Left lung (tissue), 10 donors: Measurements from ENCODE around the gene CFTR. TPM values are rescaled to one million over a fixed set of nuclear protein-coding genes. Genes with fewer than 3 reads are reported as not detected.

Source experiments
- ATAC-seq: fragments of 200-7000 bp; cut with Tn5 transposase; one replicate; pipeline ENCODE4 v1.9.1; 2020; ENCODE audit warnings: moderate library complexity
- DNase-seq, 4 donors: peaks; one replicate each; pipeline ENCODE4 v3.0.0-alpha.2; 2013 to 2020
- H3K27ac ChIP-seq, 2 donors: fragments of 200-600 bp; sonication (generic) in 1 of 2; one replicate each; pipeline versions ENCODE4 v1.5.0 to v1.8.0; 2020 to 2021
- H3K27me3 ChIP-seq, 2 donors: fragments of 200-600 bp; sonication (generic) in 1 of 2; one replicate each; pipeline versions ENCODE4 v1.5.0 to v1.8.0; 2020 to 2021
- H3K36me3 ChIP-seq, 2 donors: fragments of 200-600 bp; sonication (generic) in 1 of 2; one replicate each; pipeline versions ENCODE4 v1.5.0 to v1.8.0; 2020 to 2021
- H3K4me1 ChIP-seq, 2 donors: fragments of 200-600 bp; one replicate each; pipeline ENCODE4 v1.8.0; 2021
- H3K4me3 ChIP-seq, 2 donors: fragments of 200-600 bp; sonication (generic) in 1 of 2; one replicate each; pipeline versions ENCODE4 v1.5.0 to v1.8.0; 2020 to 2021; ENCODE audit warnings: mild to moderate bottlenecking in 1 of 2
- H3K9me3 ChIP-seq, 2 donors: fragments of 200-600 bp; sonication (generic) in 1 of 2; one replicate each; pipeline versions ENCODE4 v1.5.0 to v1.8.0; 2020 to 2021
- CTCF ChIP-seq, 2 donors: fragments of 200-600 bp; sonication (generic) in 1 of 2; IDR thresholded peaks; one replicate each; pipeline versions ENCODE4 v1.5.0 to v1.8.0; 2021; ENCODE audit warnings: antibody characterized with exemption in 2 of 2
- intact Hi-C, 2 donors: fragments of 100-400 bp; cut with DNase I; formaldehyde crosslinking; loops; one replicate each; pipeline versions ENCODE4 v1.11.2 to v1.14.2; 2022
- polyA plus RNA-seq, 6 donors: library from polyadenylated mRNA; unstranded; fragments of 120-200 nt; gene quantifications; one replicate each; pipeline ENCODE4 v1.2.1, GENCODE V29; 2013; ENCODE audit not compliant: insufficient read length in 6 of 6
- total RNA-seq, 2 donors: library from RNA; stranded (reverse); fragmentation: NEBNext Ultra II Directional; extraction: Animal tissue kit (Norgen Biotek cat#: 25700); gene quantifications; one replicate each; pipeline ENCODE4 v1.2.1, GENCODE V29; 2021
- donor health status: DM: no; HTN: yes; CAD: no.
- donor health status: DM: no; HTN: no; CAD: no.

Gene CFTR
- total and polyA plus RNA-seq, 8 donors: 15.4 to 40.6 (median 31.2) TPM

GRCh38 chr7:117716707-117717299, 237.0 kb downstream of the CFTR start:
- TF ChIP-seq CTCF (IDR thresholded peaks at IDR 0.05): no peak
- H3K9me3 ChIP-seq: no peaks in the 10 kb centered on the region
- H3K27ac ChIP-seq: no peak overlapping the region
- DNase-seq (no peak), ATAC-seq (no peak)
- no peaks in the 10 kb centered on the region for H3K4me1 ChIP-seq
- no peak overlapping the region for H3K4me3 ChIP-seq
- H3K27me3 ChIP-seq: no peaks in the 10 kb centered on the region
- intact Hi-C loops: no loop called here
- H3K36me3 ChIP-seq: no peaks in the 10 kb centered on the region

GRCh38 chr7:117717357-117717756, 237.5 kb downstream of the CFTR start:
- intact Hi-C loops: no loop called here
- no peaks in the 10 kb centered on the region for H3K9me3 ChIP-seq
- ATAC-seq (no peak), DNase-seq (no peak)
- no peaks in the 10 kb centered on the region for H3K36me3 ChIP-seq
- TF ChIP-seq CTCF (IDR thresholded peaks at IDR 0.05): no peak
- H3K27me3 ChIP-seq: no peaks in the 10 kb centered on the region
- H3K4me3 ChIP-seq: no peak overlapping the region
- H3K27ac ChIP-seq: no peak overlapping the region
- H3K4me1 ChIP-seq: no peaks in the 10 kb centered on the region

Other genes with a start within 250 kb of the CFTR start
- 10 to 100 TPM; 21.7 to 36.2 TPM for gene WNT2, start 157.0 kb upstream of the CFTR start, total RNA-seq
- gene WNT2, start 157.0 kb upstream of the CFTR start, polyA plus RNA-seq: 100 to 1,000 TPM; 137 to 158 (median 145) TPM
- under 1 TPM in 1 of 2 donors, not detected in 1; 0.39 TPM for gene ASZ1, start 52.5 kb upstream of the CFTR start, total RNA-seq
- 1 to 10 TPM in 4 of 6 donors, under 1 TPM in 2; 0.67 to 1.4 (median 1.1) TPM for gene ASZ1, start 52.5 kb upstream of the CFTR start, polyA plus RNA-seq